ENCODE results near the gene MRPL49.
"Not testable (repeated sequence)": the region's sequence is repeated elsewhere in the genome, so short reads cannot be mapped to it uniquely, and the experiment has no call there.

The MRPL49 gene

DNA sequence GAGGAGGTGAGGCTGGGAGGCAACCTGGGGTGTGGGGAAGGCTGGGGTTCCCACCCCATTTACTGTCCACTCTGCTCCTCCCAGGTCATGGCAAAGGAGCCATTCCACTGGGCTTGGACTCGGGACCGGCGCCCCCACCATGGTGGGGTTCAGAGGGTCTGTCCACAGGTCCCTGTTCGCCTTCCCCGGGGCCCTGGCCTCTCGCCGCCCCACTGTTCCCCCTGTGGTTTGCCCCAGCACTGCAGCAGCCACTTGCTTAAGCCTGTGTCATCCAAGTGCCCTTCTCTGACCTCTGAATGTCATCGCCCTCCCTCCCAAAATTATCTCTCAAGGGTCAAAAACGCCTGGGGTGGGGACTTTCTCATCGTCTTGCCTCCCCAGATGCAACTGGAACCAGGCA lies 50.5 kb downstream of the MRPL49 start:
- no peak for DNase-seq

DNA sequence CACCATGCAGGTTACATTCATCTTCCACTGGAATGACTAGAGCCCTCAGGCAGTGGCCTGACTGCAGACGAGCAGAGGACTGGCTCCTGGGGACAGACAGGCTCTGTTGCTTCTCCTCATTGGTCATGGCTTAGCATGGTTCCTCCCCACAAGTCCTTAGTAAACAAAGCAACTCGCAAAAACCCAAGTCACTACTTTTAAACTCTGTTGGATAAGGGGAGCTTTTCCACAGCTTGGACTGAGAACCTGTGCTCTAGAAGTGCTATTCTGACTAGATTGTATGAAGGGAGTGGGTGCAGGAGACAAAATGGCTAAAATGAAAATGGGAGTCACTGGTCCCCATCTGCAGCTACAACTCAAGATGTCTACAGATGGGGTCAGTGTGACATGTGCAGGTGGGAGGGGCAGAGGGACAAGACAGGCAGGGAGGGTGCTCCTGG lies 52.5 kb downstream of the MRPL49 start:
- DNase-seq: not testable (repeated sequence)

Measured in T-helper 9 cell (primary cell).